Spinal cord (tissue), 10 donors: Measurements from ENCODE around the gene GRID1. TPM values are rescaled to one million over a fixed set of nuclear protein-coding genes. Genes with fewer than 3 reads are reported as not detected.

Source experiments
- DNase-seq, 6 donors: peaks; one replicate each; pipeline versions ENCODE4 v3.0.0 to v3.0.0-alpha.2; 2013 to 2015; ENCODE audit warnings: low spot score in 6 of 6, low read depth in 4 of 6
- H3K27ac ChIP-seq: one replicate; pipeline ENCODE4 v1.5.1; 2013; ENCODE audit warnings: low read depth, low read length, control low read depth
- H3K27me3 ChIP-seq: one replicate; pipeline ENCODE4 v1.6.1; 2013; ENCODE audit warnings: low read length; ENCODE audit not compliant: control insufficient read depth, insufficient read depth
- H3K36me3 ChIP-seq: one replicate; pipeline ENCODE4 v1.6.1; 2013; ENCODE audit warnings: low read length; ENCODE audit not compliant: control insufficient read depth, insufficient read depth
- H3K4me1 ChIP-seq: one replicate; pipeline ENCODE4 v1.6.1; 2013; ENCODE audit warnings: low read length; ENCODE audit not compliant: control insufficient read depth, insufficient read depth
- H3K4me3 ChIP-seq: one replicate; pipeline ENCODE4 v1.5.1; 2013; ENCODE audit warnings: low read depth, low read length, control low read depth
- H3K9me3 ChIP-seq: one replicate; pipeline ENCODE4 v1.6.1; 2013; ENCODE audit warnings: low read length; ENCODE audit not compliant: control insufficient read depth, insufficient read depth
- WGBS: methylation state at CpG from one replicate; pipeline ENCODE4 v1.1.5; 2013; ENCODE audit warnings: missing lambda C conversion rate; ENCODE audit not compliant: insufficient coverage; 5-methylcytosine and 5-hydroxymethylcytosine counted together
- polyA plus RNA-seq, 2 donors: library from polyadenylated mRNA; unstranded; fragments of 120-200 nt; gene quantifications; one replicate each; pipeline ENCODE4 v1.2.1, GENCODE V29; 2013; ENCODE audit not compliant: insufficient read length in 2 of 2
- total RNA-seq, 2 donors: library from RNA; depleted of rRNA in 1 of 2; stranded (reverse); fragments of 120-200 nt in 1 of 2; fragments of >200 nt in 1 of 2; gene quantifications; one replicate each; pipeline versions ENCODE4 v1.2.3 to v1.2.4, GENCODE V29; 2013 to 2014
- donor health status: healthy.

Gene GRID1
- total and polyA plus RNA-seq, 4 donors: 7.6 to 30.1 (median 22.2) TPM

DNA sequence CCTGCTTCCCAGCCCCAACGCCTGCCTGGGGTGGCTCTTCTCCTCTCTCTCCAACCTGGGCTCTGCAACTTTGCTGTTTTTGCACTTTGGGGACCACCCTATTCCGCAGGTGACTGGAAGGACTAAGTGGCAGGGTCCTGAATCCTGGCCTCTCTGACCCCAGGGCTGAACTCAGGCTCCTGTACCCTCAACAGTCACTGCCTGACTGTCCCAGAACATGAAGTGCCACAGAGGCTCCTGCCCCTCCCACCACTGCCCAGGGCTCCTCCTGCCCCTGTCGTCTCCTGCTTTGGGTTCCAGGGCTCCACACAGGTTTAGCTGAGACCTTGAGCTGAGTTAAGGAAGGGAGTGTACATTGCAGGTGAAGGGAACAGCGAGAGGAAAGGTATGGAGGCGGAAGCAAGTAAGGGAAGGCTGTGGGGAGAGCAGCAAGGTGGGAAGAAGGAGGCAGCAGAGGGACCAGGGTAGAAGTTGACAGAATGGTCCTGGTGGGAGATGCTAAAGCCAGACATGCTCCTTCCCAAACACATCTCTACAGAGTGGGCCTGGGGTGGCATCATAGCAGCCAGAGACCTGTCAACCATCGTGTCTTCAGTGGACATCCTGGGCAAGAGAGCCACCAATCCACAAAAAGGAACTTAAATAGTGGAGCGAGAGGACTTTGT is 5.7 kb upstream of the GRID1 start:
- DNase-seq: no peak
- Histone ChIP-seq H3K36me3 (no peaks in the 10 kb centered on the region), H3K27me3 (peaks cover 23% of the 10 kb centered on the region), H3K9me3 (no peaks in the 10 kb centered on the region), H3K4me3 (no peak overlapping the region), H3K4me1 (peaks cover 23% of the 10 kb centered on the region), H3K27ac (no peak overlapping the region)
- WGBS: 68% methylated on average over 7 of the region's 7 CpGs

DNA sequence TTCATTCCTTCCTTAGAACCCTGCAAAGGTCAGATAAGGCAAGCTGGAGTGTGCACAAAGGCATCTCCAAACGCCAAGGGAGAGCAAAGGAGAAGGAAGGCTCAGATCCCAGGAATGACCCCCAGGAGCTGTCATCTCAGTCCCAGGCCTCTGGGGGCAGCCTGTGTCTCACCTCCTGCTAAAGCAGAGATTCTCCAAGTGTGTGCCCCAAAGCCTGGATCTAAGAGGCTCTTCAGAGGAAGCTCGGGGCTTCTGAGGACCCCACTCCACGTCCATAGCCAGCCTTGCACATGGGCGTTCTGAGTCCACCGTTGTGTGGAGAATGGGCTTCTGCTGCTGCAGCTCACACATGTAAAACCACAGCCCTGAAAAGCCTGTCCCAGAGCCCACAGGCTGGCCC is 5.1 kb upstream of the GRID1 start:
- H3K4me1 ChIP-seq: peaks cover 22% of the 10 kb centered on the region
- 83% methylated on average over 5 of the region's 5 CpGs for WGBS

GRCh38 chr10:86371116-86371515 is 4.5 kb upstream of the GRID1 start:
- Histone ChIP-seq H3K27ac (no peak overlapping the region), H3K4me1 (peaks cover 19% of the 10 kb centered on the region), H3K36me3 (no peaks in the 10 kb centered on the region), H3K9me3 (no peaks in the 10 kb centered on the region), H3K27me3 (peaks cover 14% of the 10 kb centered on the region), H3K4me3 (no peak overlapping the region)
- no peak for DNase-seq
- WGBS: 97% methylated on average over 5 of the region's 7 CpGs

More for the DNA sequence above, 5.1 kb upstream of the GRID1 start:
- no peak for DNase-seq
- Histone ChIP-seq H3K27me3 (peaks cover 19% of the 10 kb centered on the region), H3K36me3 (no peaks in the 10 kb centered on the region), H3K27ac (no peak overlapping the region), H3K4me3 (no peak overlapping the region), H3K9me3 (no peaks in the 10 kb centered on the region)

DNA sequence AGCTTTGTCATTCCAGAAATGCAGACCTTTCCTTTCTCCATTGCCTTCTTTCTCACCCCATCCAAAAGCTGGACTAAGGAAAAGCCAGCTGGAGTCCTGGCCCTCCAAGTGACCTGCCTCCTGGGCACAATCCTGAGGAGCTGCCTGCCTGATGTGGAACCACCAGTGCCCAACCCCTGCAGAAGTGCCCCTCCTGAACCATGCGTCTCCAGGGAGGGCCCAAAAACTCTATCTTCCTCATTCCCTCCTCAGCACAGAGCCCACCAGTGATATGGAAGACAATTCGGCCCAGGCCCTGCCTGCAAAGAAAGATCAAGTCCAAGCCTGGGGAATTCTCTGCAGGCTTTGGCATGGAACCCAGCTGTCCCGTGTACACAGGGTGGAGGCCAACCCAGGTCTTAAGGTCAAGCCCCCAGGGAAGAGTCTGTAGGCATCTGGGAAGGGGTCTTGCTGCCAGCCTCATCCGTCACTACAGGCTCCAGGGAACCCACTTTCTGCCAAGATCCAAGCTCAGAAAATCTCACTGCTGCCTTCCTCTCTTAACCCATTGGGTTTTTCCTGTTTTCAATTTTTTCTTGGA is 3.5 kb upstream of the GRID1 start:
- WGBS: 95% methylated on average over 3 of the region's 4 CpGs
- H3K36me3 ChIP-seq: no peaks in the 10 kb centered on the region
- DNase-seq: no peak
- H3K9me3 ChIP-seq: no peaks in the 10 kb centered on the region
- peaks cover 27% of the 10 kb centered on the region for H3K4me1 ChIP-seq
- H3K27ac ChIP-seq: no peak overlapping the region
- peaks cover 21% of the 10 kb centered on the region for H3K27me3 ChIP-seq
- no peak overlapping the region for H3K4me3 ChIP-seq

DNA sequence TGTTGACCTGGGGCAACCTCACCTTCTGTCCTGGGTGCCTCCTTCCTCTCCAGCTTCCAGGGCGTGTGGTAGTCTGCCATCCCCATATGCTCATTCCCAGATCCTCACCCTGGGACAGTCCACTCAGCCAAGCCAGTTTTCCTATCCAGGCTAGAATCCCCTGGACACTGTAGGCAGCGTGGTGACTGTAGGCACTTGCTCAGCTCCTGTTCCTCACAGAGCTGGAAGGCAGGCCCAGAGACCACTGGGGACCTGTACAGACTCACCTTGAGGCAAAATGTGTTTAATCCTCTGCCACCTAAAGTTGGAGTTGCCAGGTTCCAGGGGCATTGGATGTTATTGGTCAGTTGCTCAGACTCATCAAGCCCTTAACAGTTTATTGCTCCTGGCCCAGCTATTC is 2.4 kb upstream of the GRID1 start:
- Histone ChIP-seq H3K27ac (no peak overlapping the region), H3K27me3 (peaks cover 28% of the 10 kb centered on the region)
- WGBS: 85% methylated on average over 2 of the region's 2 CpGs

GRCh38 chr10:86368046-86368445 is 1.5 kb upstream of the GRID1 start:
- H3K4me1 ChIP-seq: peaks cover 41% of the 10 kb centered on the region

More for the DNA sequence above, 2.4 kb upstream of the GRID1 start:
- no peaks in the 10 kb centered on the region for H3K36me3 ChIP-seq
- DNase-seq: no peak
- peaks cover 33% of the 10 kb centered on the region for H3K4me1 ChIP-seq
- H3K4me3 ChIP-seq: no peak overlapping the region
- H3K9me3 ChIP-seq: no peaks in the 10 kb centered on the region

DNA sequence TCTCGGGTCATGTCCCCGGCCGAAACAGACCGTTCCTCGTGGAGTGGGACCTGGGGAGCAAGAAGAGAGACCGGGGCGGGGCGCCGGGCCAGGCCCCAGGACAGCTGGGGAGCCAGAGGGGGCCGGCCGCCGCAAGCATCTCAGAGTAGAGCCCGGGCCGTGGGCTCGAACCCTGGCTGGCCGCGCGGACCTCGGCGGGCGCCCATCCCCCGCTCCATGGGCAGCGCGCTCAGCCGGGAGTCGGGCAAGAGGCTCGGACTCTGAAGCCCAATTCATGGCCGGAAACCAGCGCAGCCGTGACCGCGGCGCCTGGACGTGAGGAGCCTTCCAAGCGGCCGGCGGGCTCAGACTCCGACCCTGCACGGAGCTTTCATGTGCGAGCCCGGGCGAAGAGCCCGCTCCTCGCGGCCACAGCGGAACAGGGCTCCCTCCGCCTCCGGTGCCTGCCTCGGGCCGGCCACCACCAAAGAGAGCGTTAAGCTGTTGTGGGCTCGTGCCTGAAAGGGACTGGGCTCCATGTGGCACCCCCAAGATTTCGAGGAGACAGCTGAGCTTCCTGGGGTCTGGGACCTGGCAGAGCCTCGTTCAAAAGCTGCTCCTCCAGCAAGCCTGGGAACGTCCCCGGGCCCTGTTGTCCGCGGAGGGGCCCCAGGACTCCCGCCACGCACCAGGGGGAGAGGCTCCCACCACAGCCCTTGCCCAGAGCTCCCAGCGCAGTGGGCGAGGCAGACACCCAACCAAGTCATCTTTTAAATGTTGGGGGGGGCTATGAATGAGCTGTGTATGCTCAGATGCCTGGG is 757 bp upstream of the GRID1 start:
- peak overlapping the region; percentile 80 for H3K27ac ChIP-seq
- peaks cover 16% of the 10 kb centered on the region for H3K36me3 ChIP-seq
- WGBS: under 1% methylated on average over 59 of the region's 62 CpGs
- H3K4me3 ChIP-seq: peak overlapping the region; percentile 45
- H3K27me3 ChIP-seq: peaks cover 31% of the 10 kb centered on the region
- no peaks in the 10 kb centered on the region for H3K9me3 ChIP-seq
- peaks cover 48% of the 10 kb centered on the region for H3K4me1 ChIP-seq
- peak in 3 of 6 donors; percentile 30 to 82 (median 77) for DNase-seq

More at GRCh38 chr10:86368046-86368445, 1.5 kb upstream of the GRID1 start:
- Histone ChIP-seq H3K27ac (no peak overlapping the region), H3K36me3 (peaks cover 9% of the 10 kb centered on the region), H3K9me3 (no peaks in the 10 kb centered on the region), H3K27me3 (peaks cover 28% of the 10 kb centered on the region), H3K4me3 (peak overlapping the region; percentile 45)
- DNase-seq: no peak
- no CpG with 5 or more reads among the region's 1 CpG for WGBS

DNA sequence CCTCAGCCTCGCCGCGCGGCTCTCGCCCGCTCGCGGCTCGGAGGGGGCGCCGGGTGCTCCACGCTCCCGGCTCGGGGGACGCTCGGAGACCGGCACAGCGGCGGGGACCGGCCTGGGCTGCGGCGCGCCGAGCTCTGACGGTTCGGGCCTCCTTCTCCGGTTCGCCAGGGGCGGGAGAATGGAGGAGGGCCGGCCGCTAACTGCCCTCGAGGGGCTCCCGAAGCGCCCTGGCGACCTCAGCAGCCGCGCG is 232 bp upstream of the GRID1 start:
- peak overlapping the region; percentile 45 for H3K4me3 ChIP-seq
- peak overlapping the region; percentile 80 for H3K27ac ChIP-seq
- 0% methylated on average over 38 of the region's 38 CpGs for WGBS
- no peak for DNase-seq
- H3K36me3 ChIP-seq: peaks cover 16% of the 10 kb centered on the region
- peaks cover 48% of the 10 kb centered on the region for H3K4me1 ChIP-seq
- peaks cover 30% of the 10 kb centered on the region for H3K27me3 ChIP-seq
- no peaks in the 10 kb centered on the region for H3K9me3 ChIP-seq

- H3K4me1 ChIP-seq: peaks cover 57% of the 10 kb centered on the region
- H3K4me3 ChIP-seq: peak overlapping the region; percentile 42
- under 1% methylated on average over 43 of the region's 47 CpGs for WGBS
- H3K27me3 ChIP-seq: peaks cover 30% of the 10 kb centered on the region
- no peaks in the 10 kb centered on the region for H3K9me3 ChIP-seq
- no peak overlapping the region for H3K27ac ChIP-seq
- H3K36me3 ChIP-seq: peaks cover 18% of the 10 kb centered on the region
- peak in 2 of 6 donors; percentile 73 to 74 for DNase-seq
Measured at GRCh38 chr10:86365346-86366032, 1.1 kb downstream of the GRID1 start.
